A673 (cell line): Measurements from ENCODE around the gene RND3. TPM values are rescaled to one million over a fixed set of nuclear protein-coding genes. Genes with fewer than 3 reads are reported as not detected.

Experiments
- BruUV-seq: library from RNA; stranded (reverse); fragments of 400-500 nt; replicated peaks from 2 replicates; lab custom pipeline; 2021; lab: Mats Ljungman, UMichigan
- CTCF ChIA-PET: fragments of 300-600 bp; sonication (Branson Sonifier 250); formaldehyde crosslinking; loops from one replicate; lab custom pipeline; 2022; ENCODE audit warnings: antibody characterized with exemption; lab: Charles Lee
- POLR2A ChIA-PET: fragments of 300-600 bp; sonication (Branson Sonifier 250); formaldehyde crosslinking; loops from one replicate; lab custom pipeline; 2022; ENCODE audit warnings: antibody characterized with exemption; ENCODE audit not compliant: low non-redundant PET; lab: Charles Lee
- DNase-seq: peaks from one replicate; pipeline ENCODE4 v3.0.0-alpha.2; 2015; ENCODE audit warnings: low spot score
- H3K27ac ChIP-seq: fragments of 200-600 bp; sonication (generic); 2 replicates; pipeline ENCODE4 v1.5.1; 2016; ENCODE audit warnings: mixed run types, low read depth, mild to moderate bottlenecking, mixed read lengths, antibody characterized with exemption, low read length; ENCODE audit not compliant: poor library complexity, severe bottlenecking
- H3K27me3 ChIP-seq: fragments of 200-600 bp; sonication (generic); replicated peaks from 2 replicates; pipeline ENCODE4 v1.6.1; 2017; ENCODE audit warnings: mixed run types, low read depth, mild to moderate bottlenecking, mixed read lengths, antibody characterized with exemption, low read length; ENCODE audit not compliant: insufficient read depth, poor library complexity
- H3K36me3 ChIP-seq: fragments of 200-600 bp; sonication (generic); 2 replicates; pipeline ENCODE4 v1.6.1; 2016; ENCODE audit warnings: mixed run types, mild to moderate bottlenecking, mixed read lengths, antibody characterized with exemption, low read length; ENCODE audit not compliant: insufficient read depth, poor library complexity, severe bottlenecking
- H3K4me1 ChIP-seq: fragments of 200-600 bp; sonication (generic); 2 replicates; pipeline ENCODE4 v1.6.1; 2017; ENCODE audit warnings: mixed run types, mild to moderate bottlenecking, mixed read lengths, antibody characterized with exemption, low read length; ENCODE audit not compliant: insufficient read depth, poor library complexity, severe bottlenecking
- H3K4me3 ChIP-seq: fragments of 200-600 bp; sonication (generic); 2 replicates; pipeline ENCODE4 v1.5.1; 2016; ENCODE audit warnings: low read depth, mixed run types, mild to moderate bottlenecking, mixed read lengths, low read length; ENCODE audit not compliant: poor library complexity, severe bottlenecking
- H3K9me3 ChIP-seq: fragments of 200-600 bp; sonication (generic); 2 replicates; pipeline ENCODE4 v1.6.1; 2016; ENCODE audit warnings: mixed run types, low read depth, mild to moderate bottlenecking, mixed read lengths, antibody characterized with exemption, low read length; ENCODE audit not compliant: poor library complexity, severe bottlenecking
- EZH2 ChIP-seq: fragments of 200-600 bp; sonication (generic); IDR thresholded peaks from 2 replicates; pipeline ENCODE4 v1.6.1; 2017; ENCODE audit warnings: borderline replicate concordance, low read depth, mild to moderate bottlenecking, mixed read lengths, antibody characterized with exemption, low read length; ENCODE audit not compliant: poor library complexity, severe bottlenecking
- intact Hi-C: fragments of 100-400 bp; cut with micrococcal nuclease; formaldehyde crosslinking; loops from one replicate; pipeline ENCODE4 v1.10.0; 2022; ENCODE audit not compliant: unreplicated experiment
- total RNA-seq: library from RNA; stranded (reverse); gene quantifications from 2 replicates; pipeline ENCODE4 v1.2.3, GENCODE V29; 2021
- TF ChIP-seq, protein P1 (sequence below): fragments of 300-800, 200-600 bp; sonication (generic); conservative IDR thresholded peaks from 2 replicates; pipeline ENCODE4 v1.5.1; 2017; ENCODE audit warnings: low read depth, mild to moderate bottlenecking, antibody characterized with exemption, low read length, moderate library complexity, mixed read lengths

RND3 gene
- total RNA-seq, 1 experiment from 2014 or later, result 15.0 TPM

DNA sequence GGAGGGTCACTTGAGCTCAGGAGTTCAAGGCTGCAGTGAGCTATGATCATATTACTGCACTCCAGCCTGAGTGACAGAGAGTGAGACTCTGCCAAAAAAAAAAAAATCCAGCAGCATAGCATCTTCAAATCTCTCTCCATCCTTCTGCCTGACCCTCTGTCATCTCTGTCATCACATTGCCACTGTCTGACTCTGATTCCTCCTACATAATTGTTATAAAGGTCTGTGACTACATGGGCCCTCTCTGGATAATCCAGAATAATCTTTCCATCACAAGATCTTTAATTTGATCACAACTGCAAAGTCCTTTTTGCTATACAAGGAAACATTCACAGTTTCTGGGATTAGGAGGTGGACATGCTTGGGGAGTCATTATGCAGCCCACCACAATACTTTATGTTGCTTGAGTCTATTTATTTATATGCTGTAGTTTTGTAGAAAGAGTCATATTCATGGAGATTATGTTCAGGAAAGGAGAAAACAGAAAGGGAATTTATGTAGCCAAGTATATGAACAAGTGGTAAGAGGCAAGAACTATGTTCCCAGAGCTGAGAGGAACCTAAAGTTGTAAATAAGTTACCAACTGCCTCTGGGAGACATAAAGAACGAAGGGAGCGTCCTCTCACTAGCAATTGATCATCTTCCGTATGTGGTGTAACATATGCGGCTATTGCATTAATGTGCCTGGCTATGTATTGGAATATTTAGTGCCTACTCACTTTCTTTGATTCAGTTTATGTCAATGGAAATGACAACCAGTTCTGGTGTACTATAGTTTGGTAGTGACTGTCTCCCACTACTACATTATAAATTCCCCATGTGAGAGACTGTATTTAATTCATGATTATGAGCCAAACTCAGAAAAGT, 21.5 kb downstream of the RND3 start:
- ChIA-PET CTCF (no interaction called here), POLR2A (no interaction called here)
- Histone ChIP-seq H3K4me3 (no peak overlapping the region), H3K4me1 (no peaks in the 10 kb centered on the region), H3K36me3 (peaks cover under 1% of the 10 kb centered on the region), H3K27ac (no peak overlapping the region), H3K9me3 (no peaks in the 10 kb centered on the region), H3K27me3 (no peaks in the 10 kb centered on the region)
- intact Hi-C loops, result no loop called here
- no TSS peak for BruUV-seq
- no peak for DNase-seq
- TF ChIP-seq, protein P1, sequence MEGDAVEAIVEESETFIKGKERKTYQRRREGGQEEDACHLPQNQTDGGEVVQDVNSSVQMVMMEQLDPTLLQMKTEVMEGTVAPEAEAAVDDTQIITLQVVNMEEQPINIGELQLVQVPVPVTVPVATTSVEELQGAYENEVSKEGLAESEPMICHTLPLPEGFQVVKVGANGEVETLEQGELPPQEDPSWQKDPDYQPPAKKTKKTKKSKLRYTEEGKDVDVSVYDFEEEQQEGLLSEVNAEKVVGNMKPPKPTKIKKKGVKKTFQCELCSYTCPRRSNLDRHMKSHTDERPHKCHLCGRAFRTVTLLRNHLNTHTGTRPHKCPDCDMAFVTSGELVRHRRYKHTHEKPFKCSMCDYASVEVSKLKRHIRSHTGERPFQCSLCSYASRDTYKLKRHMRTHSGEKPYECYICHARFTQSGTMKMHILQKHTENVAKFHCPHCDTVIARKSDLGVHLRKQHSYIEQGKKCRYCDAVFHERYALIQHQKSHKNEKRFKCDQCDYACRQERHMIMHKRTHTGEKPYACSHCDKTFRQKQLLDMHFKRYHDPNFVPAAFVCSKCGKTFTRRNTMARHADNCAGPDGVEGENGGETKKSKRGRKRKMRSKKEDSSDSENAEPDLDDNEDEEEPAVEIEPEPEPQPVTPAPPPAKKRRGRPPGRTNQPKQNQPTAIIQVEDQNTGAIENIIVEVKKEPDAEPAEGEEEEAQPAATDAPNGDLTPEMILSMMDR, result no peak
- TF ChIP-seq EZH2, result no peak

DNA sequence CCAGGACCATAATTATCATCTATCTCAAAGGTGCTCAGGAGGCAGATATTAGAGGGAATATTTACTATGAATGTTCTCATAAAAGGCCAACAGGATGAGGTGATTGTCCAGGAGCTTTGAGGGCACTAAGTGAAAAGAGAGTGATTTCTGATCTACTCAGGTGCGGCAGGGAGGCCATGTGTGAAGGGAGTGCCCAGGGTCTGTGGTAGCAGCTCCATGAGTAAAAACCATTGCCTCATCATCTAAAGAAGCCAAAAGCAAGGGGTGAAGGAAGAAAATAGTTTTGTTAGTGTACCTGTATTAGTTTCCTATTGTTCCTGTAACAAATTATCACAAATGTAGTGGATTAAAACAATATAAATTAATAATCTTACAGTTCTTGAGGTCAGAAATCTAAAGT, 22.5 kb downstream of the RND3 start:
- no TSS peak for BruUV-seq
- no peak for DNase-seq
- Histone ChIP-seq H3K36me3 (no peaks in the 10 kb centered on the region), H3K27ac (no peak overlapping the region), H3K4me3 (no peak overlapping the region), H3K27me3 (no peaks in the 10 kb centered on the region), H3K4me1 (no peaks in the 10 kb centered on the region), H3K9me3 (no peaks in the 10 kb centered on the region)
- TF ChIP-seq EZH2, result no peak
- TF ChIP-seq, protein P1, result no peak
- ChIA-PET POLR2A (no interaction called here), CTCF (no interaction called here)
- intact Hi-C loops, result no loop called here

DNA sequence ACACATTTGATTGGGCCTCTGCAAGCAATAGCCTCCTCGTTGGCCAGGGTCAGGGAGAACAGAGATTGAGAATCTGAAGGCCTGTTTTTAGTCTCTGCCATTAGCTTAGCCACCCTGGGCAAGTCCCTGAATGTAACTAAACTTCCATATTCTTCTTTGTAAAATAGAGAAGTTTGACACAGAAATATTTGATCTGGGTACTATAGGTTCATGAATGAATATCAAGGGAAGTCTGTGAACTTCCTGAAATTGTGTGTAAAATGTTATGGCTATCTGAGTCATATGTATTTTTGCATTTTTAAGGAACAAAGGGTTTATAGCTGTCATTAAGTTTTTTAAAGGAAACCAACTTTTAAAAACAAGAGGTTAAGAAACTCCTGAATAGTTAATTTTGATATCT, 23.2 kb downstream of the RND3 start:
- no TSS peak for BruUV-seq
- H3K27me3 ChIP-seq, result no peaks in the 10 kb centered on the region
- no peak overlapping the region for H3K27ac ChIP-seq
- no peak for TF ChIP-seq EZH2
- TF ChIP-seq, protein P1, result no peak
- H3K9me3 ChIP-seq, result no peaks in the 10 kb centered on the region
- POLR2A ChIA-PET, result no interaction called here
- H3K36me3 ChIP-seq, result no peaks in the 10 kb centered on the region
- intact Hi-C loops, result no loop called here
- CTCF ChIA-PET, result no interaction called here
- H3K4me3 ChIP-seq, result no peak overlapping the region
- DNase-seq, result no peak
- no peaks in the 10 kb centered on the region for H3K4me1 ChIP-seq
